HG02840 (cell line): Measurements from ENCODE around the gene HOXC12.

Source experiments
- ATAC-seq: cut with Tn5 transposase; IDR thresholded peaks from one replicate; pipeline ENCODE4 v1.9.1; 2021; ENCODE audit warnings: mild to moderate bottlenecking, moderate library complexity, moderate number of reproducible peaks; ENCODE audit not compliant: unreplicated experiment, low FRiP score

The HOXC12 gene, protein sequence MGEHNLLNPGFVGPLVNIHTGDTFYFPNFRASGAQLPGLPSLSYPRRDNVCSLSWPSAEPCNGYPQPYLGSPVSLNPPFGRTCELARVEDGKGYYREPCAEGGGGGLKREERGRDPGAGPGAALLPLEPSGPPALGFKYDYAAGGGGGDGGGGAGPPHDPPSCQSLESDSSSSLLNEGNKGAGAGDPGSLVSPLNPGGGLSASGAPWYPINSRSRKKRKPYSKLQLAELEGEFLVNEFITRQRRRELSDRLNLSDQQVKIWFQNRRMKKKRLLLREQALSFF

DNA sequence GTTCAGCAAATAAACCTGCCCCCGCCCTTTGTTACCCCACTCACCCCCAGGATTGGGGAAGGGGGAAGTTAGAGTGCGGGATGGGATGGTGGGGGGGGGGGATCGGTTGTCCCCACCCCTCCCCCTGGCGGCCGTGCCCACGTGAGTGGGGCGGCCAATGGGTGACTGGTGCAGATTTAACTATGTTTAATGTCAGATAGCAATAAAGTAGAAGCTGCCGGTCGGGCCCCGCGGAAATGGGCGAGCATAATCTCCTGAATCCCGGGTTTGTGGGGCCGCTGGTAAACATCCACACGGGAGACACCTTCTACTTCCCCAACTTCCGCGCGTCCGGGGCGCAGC is at the start of gene HOXC12:
TSS of gene HOXC12 (plus strand) at position 210 of the 342 bp plus-strand sequence. CDS start at position 237, 27 bp downstream.
- no peak for ATAC-seq

DNA sequence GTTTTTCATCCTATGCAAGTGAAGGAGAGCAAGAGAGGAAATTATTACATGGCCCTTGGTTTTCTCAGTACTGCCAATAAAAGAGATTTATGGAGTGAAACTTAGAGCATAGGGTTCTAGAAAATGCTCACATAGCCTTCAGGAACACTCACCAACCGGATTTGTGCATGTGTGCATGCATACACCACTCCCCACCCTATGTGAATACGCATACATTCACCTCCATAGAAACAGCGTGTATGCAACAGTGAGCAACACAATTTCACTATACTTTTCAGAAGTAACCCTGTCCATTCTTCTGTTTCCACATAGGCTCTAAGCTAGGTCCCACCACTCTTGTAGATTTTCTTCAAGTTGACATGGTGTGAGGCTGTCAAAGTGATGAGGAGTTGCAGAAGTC is 47.6 kb upstream of the HOXC12 start:
- no peak for ATAC-seq

DNA sequence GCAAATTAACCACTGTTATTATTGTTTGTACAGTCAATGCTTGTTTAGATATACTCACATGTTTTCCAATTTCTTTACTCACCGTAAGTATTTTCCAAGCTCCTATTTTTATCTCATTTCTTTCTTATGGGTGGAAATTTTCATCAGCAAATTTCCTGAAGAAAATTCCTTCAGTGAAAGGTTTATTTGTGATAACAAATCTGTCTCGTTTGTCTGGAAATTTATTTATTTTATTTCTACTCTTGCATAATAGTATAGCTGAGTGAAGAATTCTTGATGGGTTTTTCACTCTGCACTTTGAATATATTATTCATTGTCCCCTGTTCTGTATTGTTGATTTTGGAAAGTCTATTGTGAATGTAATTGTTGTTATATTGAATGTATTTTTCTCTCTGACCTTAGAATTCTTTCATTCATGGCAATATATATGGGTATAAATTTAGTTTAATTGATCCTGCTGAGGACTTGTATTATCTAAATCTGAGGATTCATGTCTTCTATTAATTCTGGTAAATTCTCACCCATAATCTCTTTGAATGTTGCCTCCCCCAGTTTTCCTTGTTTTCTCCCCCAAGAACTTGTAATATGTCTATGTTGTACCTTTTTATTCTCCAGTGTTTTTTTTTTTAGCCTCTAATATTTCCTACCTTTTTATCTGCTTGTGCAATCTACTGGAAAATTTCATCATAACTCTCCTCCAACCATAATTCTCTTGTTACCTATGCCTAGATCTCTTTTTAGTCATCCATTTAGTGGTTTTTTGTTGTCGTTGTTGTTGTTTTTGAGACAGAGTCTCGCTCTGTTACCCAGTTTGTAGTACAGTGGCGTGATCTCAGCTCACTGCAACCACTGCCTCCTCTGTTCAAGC is 37.7 kb upstream of the HOXC12 start:
- no peak for ATAC-seq

DNA sequence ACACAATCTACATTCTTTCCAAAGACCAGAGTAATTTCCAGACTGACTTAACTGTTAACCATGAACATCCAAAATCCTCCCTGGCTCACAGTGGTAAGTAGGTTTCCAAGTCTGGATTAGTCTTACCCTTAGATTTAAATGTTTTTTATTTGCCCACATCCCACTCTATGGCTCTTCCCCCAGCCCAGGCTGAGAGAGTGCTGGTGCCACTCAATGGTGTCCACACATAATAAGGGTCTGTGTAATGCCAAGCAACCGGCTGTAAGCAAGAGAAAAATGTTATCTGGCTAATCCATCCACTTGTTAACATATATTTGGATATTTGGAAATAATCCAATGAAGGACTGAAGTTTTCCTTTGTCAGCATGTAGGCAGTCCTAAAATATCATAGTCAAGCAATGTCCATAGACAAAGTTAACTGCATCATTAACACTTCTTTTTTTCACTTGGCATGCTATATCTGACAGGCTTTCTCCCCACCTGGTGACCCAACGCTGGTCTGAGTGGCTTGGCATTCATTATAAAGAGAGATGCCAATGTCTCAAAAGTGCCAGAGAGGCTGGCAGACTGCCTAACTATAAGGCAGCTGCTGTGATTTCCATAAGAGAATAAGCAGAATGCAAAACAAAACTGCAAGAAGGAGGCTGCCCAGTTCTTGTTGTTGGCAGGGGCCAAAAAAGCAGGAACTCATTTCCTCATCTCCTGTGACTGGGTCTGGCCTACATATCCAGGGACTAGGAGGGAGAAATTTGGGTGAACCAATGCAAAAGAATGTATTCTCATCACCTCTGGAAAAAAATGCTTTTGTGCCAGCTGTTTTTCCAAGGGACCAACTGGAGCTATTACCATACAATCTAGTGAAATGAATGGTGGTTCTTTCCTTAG is 29.9 kb upstream of the HOXC12 start:
- ATAC-seq, result no peak

DNA sequence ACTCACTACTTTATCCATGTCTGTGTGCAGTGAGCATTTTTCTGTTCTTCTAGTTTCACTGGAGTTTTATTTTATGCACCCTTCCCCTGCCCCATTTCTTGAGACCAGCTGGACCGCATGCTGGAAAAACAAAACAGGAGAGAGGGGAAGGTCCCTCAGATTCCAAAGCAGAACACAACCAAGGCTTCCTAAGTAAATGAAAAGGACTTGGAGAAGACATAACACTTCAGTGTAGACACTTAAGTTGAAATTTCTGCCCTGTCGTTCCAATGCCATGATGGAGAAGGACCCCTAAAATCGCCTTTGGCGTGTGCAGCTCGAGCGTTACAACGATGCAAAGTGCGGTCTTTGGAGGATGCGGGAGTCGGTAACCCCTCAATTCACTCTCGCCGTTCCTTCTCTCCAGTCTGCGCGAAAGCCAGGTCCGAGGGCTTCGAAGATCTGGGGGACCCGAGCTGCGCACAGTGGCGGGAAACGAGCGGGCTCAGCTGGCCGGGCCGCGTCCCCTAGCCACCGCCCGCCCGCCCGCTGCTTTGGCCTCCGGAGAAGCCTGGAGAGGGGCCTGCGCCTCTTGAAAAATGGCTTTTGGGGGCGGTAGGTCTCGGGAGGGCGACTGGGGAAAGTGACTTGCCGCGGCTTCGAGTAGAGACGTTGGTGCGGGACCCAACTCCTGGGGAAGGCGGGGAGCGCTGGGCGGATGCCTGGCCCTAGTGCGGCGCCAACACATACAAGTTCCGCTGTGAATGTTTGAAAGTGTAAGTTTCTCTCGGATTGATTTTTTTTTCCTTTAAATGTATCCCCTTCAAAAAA is 27.3 kb upstream of the HOXC12 start:
- ATAC-seq, result no peak

DNA sequence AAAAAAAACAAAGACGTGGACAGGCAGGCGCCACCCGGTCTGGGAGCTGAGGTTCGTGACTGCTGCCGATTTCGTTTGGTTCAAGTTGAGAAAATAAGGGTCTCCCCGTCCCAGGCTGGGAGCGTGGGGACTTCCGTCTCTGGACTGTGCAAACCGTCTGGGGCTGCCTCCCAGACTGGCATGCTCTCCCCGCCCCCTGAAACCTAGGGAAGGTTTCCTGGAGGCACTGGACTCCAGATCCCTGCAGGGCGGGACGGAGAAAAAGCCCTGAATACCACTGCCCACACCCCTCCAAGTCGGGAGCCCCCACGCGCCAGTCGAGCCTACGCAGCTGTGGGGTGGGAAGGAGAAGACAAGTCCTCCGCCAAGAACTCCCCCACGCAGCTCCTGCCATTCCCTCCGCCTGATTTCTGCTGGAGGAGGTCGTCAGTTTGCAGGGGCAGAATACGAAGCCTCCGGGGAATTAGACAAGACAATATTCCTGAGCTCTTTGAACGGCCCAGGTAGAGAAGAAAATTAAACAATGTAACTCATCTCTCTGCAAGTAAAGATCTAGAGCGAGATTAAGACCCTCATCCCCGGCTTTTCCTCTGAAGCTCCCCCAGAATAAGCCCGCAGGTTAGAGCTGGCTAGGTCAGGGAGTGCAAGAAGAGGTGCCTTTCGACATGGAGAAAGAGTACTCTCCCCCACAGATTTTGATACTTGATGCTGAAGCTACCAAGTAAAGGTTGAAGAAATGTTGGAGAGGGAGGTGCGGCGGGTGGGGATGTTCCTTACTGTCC is 26.5 kb upstream of the HOXC12 start:
- ATAC-seq, result no peak

DNA sequence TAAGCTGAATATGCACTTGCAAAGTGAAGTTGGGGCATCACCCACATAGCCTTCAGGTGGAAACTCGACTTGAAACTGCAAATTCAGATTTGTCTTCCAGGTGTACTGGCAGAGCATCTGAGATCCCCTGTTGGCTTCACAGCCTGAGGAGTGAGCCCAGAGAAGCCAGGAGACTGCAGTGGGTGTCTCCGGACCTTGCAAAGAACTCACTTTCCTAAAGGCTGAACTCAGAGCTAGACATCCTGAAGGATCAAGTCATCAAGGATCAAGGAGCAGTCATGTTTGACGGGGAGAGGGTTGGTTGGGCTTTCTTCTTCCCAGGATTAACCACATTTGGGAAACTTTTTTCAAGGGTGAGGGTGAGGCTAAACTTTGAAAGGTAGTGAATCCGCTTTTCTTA is 25.2 kb upstream of the HOXC12 start:
- no peak for ATAC-seq

DNA sequence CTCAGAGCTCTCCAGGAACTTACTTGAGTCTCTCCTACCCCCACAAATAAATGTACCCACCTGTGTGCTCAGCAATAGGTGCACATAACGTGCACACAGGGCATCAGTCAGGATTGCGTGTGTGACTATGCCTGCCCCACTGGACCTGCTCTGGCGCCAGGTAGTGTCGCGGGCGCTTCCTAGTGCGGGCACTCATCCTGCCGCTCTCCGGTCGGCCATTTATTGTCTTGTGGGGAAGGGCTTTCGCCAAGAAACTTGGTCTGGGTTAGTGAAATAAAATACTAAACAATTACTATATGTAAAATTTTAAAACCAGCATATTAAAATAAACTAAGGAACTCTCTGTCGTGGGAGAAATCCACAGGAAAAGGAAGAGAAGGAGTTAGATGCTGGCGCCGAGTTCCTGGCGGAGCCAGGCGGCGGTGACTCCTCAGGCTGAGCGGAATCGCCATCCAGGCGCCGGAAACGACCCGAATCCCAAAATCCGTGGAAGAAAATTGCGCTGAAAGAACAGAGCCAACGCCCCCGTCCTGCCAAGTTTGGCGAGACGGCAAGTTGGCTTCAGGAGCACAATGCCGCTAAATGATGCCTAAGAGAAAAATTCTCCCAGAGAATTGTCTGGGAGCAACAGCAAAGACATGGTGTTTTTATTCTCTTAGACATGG is 24.0 kb upstream of the HOXC12 start:
- no peak for ATAC-seq

DNA sequence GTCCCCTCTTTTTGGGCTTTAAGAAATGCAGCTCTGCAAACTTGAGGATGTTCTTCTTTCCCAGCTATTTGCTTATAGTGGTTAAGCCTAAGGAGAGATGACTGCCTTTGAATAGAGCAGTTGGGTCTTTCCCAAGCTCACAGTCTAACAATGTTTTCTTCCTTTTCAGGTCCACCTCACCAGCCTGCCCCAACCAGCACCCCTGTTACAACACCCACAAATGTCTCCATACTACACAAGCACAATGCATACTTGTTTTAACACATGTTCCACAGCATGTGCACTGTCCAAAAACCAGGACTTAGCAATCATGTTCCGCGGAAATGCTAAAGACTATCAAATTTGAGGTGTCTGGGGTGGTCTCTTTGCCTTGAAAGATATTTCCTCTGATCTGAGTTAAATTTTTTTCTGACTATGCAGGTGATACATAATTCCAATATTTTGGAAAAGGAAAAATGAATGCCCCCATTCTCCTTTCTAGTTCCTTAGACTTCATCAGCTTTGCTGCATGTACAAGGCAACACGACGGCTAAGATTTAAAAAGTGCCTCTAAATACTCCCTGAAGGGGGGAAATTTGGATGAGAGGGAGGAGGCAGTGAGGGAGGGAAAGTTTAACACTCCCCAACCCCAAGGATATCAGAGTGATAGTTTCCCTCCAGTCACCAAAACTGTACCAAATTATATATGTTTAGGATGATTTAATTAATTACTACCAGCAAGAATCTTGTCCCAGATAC is 22.7 kb upstream of the HOXC12 start:
- no peak for ATAC-seq

DNA sequence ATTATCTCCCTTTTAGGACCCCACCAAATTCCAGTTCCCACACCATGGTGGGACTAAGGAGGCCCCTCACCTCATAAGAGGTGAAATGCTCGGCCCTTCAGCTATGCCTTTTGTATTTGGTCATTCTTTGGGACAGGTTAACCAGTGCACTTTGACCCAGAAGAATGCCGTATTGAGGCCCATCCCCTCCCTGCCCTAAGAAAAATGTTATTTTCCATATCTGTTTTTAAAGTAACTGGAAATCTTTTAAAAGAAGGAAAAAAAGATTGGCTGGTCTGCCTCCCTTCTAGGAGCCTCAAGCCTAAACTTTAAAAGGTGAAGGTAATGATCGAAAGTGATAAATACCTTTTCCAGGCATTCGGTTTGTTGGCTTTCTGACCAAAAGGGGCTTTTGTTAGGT is 21.8 kb upstream of the HOXC12 start:
- ATAC-seq, result no peak

DNA sequence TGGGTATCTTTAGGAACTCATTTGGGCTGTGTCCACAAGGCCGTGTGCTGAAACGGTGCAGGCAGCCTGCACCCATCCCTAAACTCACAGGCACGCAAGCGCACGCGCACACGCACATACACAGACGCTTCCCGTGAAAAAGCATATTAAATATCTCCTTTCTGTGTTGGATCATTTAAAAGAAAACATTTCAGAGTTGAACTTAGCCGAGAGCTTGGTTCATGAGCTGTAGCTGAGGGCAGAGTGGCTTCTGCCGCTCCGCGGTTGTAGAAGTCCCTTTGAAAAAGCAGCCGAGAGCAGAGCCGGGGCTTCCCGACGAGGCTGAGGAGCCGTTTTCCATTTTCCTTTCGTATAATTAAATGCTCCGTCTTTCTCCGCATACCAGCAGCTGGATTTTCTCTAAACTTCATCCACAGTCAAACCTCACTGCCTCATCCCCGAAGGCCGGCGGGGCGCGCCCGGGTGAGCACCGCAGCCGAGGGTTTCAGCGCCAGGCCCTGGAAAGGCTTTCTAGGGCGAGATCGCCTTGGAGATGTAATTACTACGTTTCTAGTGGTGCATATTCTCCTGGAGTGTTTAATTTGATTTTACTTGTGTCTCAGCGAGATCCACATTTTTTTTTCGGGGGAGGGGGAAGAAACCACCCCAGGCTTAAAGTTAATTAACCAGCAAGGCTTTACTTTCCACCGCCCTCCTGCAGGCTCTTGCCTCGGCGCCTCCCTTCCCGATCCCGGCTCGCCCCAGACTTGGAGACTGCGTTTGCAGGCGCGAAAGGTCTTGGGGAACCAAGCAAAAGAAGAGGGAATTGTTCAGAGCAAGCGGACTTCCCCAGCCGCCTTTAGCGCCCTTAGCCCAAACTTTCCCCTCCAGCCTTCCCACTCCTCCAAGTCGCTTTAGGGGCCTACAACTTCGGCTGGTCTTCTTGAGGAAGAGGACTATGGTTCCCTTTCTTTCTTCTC is 19.0 kb upstream of the HOXC12 start:
- no peak for ATAC-seq

DNA sequence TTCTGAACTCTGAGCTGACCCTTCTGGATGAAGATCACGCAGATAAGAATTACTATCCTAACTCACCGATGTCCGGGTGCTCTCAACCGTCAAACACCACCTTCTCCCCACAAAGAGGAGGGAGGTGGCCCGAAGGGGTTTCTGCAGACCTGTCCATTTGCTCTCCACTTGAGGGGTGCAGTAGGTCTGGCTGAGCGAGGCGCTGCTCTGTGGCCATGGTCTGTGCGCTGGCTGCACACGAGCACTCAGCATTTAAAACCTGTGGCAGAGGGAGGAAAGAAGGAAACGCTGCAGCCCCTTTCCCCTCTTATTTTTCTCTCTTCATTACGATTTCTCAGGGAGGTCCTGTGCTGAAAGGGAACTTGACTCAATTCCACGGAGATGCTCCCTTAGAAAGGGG is 17.6 kb upstream of the HOXC12 start:
- no peak for ATAC-seq

DNA sequence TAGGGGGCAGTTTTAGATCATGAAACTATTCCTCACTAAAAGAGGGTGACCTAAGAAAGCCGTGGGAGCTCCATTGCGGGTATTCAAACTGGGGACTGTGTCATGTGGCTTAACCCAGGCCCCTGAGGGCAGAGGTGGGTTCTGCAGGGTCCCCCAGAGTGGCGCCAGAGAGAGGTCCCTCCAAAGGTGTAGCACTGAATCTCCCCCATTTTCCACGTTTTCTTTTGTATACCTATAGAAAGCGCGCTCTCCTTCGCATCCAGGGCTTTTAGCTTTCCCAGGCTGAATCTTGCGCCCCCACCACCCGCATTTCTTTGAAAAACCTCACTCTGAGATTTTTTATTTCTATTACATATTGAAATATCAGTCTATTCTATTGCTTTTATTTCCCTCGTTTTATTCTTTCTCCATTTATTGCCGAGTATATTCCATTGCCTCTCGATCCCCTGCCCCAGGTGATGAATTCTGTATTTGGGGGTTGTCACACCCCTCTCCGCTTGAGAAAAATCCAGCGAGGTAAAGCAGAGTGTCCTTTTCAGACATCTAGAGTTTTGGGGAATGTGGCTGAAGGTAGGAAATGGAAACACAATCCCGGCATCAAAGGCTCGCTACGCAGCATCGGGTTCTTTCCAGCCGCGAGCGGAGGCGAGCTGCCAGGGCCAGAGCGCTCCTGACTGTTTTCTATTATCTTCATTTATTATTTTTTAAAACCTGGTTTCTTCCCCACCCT is 16.9 kb upstream of the HOXC12 start:
- no peak for ATAC-seq

DNA sequence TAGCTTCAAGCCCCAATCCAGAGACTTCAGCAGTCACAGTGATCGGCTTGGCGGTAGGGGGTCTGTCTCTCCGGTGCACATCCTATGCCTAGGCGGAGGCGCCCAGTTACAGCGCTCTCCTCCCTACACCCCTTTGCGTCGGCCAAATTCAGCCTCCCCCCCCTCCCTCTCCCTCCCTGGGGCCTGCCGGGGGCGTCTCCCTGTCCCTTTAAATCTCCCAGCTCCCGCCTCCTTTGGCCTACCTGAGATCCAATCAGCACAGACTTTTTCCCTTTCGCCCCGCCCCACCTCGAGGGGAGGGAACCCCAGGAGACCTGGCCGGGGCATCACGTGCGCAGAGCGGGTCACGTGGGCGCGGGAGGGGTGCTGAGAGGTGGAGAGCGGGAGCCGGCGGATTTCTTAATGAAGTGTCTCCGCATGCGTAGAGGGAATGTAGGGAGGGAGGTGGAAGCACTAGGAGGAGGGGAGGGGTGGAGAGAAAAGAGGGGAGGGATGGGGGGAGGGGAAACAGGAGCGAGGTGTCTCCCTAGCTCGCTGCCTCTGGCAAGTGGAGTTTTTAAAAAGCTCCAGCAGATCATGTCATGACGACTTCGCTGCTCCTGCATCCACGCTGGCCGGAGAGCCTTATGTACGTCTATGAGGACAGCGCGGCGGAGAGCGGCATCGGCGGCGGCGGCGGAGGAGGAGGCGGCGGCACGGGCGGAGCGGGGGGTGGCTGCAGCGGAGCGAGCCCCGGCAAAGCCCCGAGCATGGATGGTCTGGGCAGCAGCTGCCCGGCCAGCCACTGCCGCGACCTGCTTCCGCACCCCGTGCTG is 16.2 kb upstream of the HOXC12 start, which contains the start of gene HOXC13:
TSS of gene HOXC13 (plus strand) at position 506 of the 815 bp plus-strand sequence. CDS start at position 582, 76 bp downstream.
- no peak for ATAC-seq
